HepG2 (cell line): ENCODE results near the gene AKAP7. TPM values are rescaled to one million over a fixed set of nuclear protein-coding genes. Genes with fewer than 3 reads are reported as not detected.

Experiments
- KDM2A ChIP-seq: sonication (generic); formaldehyde crosslinking; IDR thresholded peaks from 2 replicates; pipeline ENCODE4 v1.4.0; 2020; ENCODE audit warnings: low read depth, missing genetic modification reagents, borderline replicate concordance
- KMT2A ChIP-seq: sonication (generic); formaldehyde crosslinking; IDR thresholded peaks from 2 replicates; pipeline ENCODE4 v1.4.0; 2020; ENCODE audit warnings: missing genetic modification reagents
- MAF1 ChIP-seq: sonication (generic); formaldehyde crosslinking; IDR thresholded peaks from 2 replicates; pipeline ENCODE4 v1.5.0; 2020; ENCODE audit warnings: missing genetic modification reagents, borderline replicate concordance
- MZF1 ChIP-seq: sonication (generic); formaldehyde crosslinking; IDR thresholded peaks from 2 replicates; pipeline ENCODE4 v1.8.1; 2023; ENCODE audit warnings: mild to moderate bottlenecking, missing genetic modification reagents, borderline replicate concordance
- NFATC3 ChIP-seq: sonication (generic); formaldehyde crosslinking; IDR thresholded peaks from 2 replicates; pipeline ENCODE4 v1.5.1; 2020; ENCODE audit warnings: mild to moderate bottlenecking, missing genetic modification reagents
- PHF20 ChIP-seq: sonication (generic); formaldehyde crosslinking; IDR thresholded peaks from 2 replicates; pipeline ENCODE4 v1.5.0; 2020; ENCODE audit warnings: mild to moderate bottlenecking, missing genetic modification reagents
- ZFP1 ChIP-seq: IDR thresholded peaks from 2 replicates; pipeline ENCODE4 v1.6.1; 2016
- ZNF10 ChIP-seq: sonication (generic); formaldehyde crosslinking; IDR thresholded peaks from 2 replicates; pipeline ENCODE4 v1.4.0; 2020; ENCODE audit warnings: mild to moderate bottlenecking, low read depth, missing genetic modification reagents, borderline replicate concordance
- ZNF230 ChIP-seq: sonication (generic); formaldehyde crosslinking; IDR thresholded peaks from 2 replicates; pipeline ENCODE4 v1.4.0; 2020; ENCODE audit warnings: mild to moderate bottlenecking, missing genetic modification reagents
- ZNF556 ChIP-seq: sonication (generic); formaldehyde crosslinking; IDR thresholded peaks from 2 replicates; pipeline ENCODE4 v1.4.0; 2020; ENCODE audit warnings: mild to moderate bottlenecking, missing genetic modification reagents, borderline replicate concordance
- ZNF678 ChIP-seq: sonication (generic); formaldehyde crosslinking; IDR thresholded peaks from 2 replicates; pipeline ENCODE4 v1.4.0; 2020; ENCODE audit warnings: mild to moderate bottlenecking, missing genetic modification reagents
- ZNF782 ChIP-seq: sonication (generic); formaldehyde crosslinking; IDR thresholded peaks from 2 replicates; pipeline ENCODE4 v1.4.0; 2020; ENCODE audit warnings: missing genetic modification reagents, mild to moderate bottlenecking, borderline replicate concordance
- polyA plus RNA-seq, 8 experiments: library from polyadenylated mRNA; depleted of rRNA in 3 of 8; stranded (reverse) in 7 of 8; unstranded in 1 of 8; fragments of >200 nt; fragmentation: Illumina TruSeq in 4 of 8; extraction: Trizol in 4 of 8; gene quantifications; 2 replicates each; pipeline versions ENCODE4 v1.2.1 to v1.2.3, GENCODE V29; 2011 to 2016; ENCODE audit warnings: low read depth in 4 of 8, missing spikeins in 1 of 8, mixed read lengths in 1 of 8; ENCODE audit not compliant: insufficient read depth in 1 of 8
- total RNA-seq, 5 experiments: library from RNA; depleted of rRNA; stranded (reverse); fragments of >200 nt; fragmentation: Illumina TruSeq; extraction: Trizol; gene quantifications; 2 replicates each; pipeline ENCODE4 v1.2.3, GENCODE V29; 2016; ENCODE audit warnings: low read depth in 1 of 5
- TF ChIP-seq, protein P1 (sequence below): sonication (generic); formaldehyde crosslinking; IDR thresholded peaks from 2 replicates; pipeline ENCODE4 v1.5.0; 2020; ENCODE audit warnings: mild to moderate bottlenecking, missing genetic modification reagents, moderate library complexity
- TF ChIP-seq, protein P2 (sequence below), 2 experiments: fragments of 450-650 bp in 1 of 2; sonication (generic) in 1 of 2; formaldehyde crosslinking; IDR thresholded peaks; 2 replicates each; pipeline versions ENCODE4 v1.5.0 to v1.8.0; 2020 to 2022; ENCODE audit warnings: mild to moderate bottlenecking in 1 of 2, missing genetic modification reagents in 1 of 2
- TF ChIP-seq, protein P3 (sequence below): sonication (generic); formaldehyde crosslinking; IDR thresholded peaks from 2 replicates; pipeline ENCODE4 v1.4.0; 2020; ENCODE audit warnings: missing genetic modification reagents
- TF ChIP-seq, protein P4 (sequence below): sonication (generic); formaldehyde crosslinking; IDR thresholded peaks from 2 replicates; pipeline ENCODE4 v1.5.0; 2020; ENCODE audit warnings: missing genetic modification reagents
- TF ChIP-seq, protein P5 (sequence below): sonication (generic); formaldehyde crosslinking; IDR thresholded peaks from 2 replicates; pipeline ENCODE4 v1.4.0; 2020; ENCODE audit warnings: missing genetic modification reagents
- TF ChIP-seq, protein P6 (sequence below): IDR thresholded peaks from 2 replicates; pipeline ENCODE4 v1.6.1; 2016; ENCODE audit warnings: mild to moderate bottlenecking, missing biosample characterization, missing genetic modification reagents
- TF ChIP-seq, protein P7 (sequence below): sonication (generic); IDR thresholded peaks from 2 replicates; pipeline ENCODE4 v1.6.1; 2016; ENCODE audit warnings: low read depth, borderline replicate concordance

AKAP7 gene
- total and polyA plus RNA-seq, 2 of the 13 experiments (the other 11 are each of a cell fraction or from before 2014, with no cell fraction given), result 3.6 to 11.7 TPM

DNA sequence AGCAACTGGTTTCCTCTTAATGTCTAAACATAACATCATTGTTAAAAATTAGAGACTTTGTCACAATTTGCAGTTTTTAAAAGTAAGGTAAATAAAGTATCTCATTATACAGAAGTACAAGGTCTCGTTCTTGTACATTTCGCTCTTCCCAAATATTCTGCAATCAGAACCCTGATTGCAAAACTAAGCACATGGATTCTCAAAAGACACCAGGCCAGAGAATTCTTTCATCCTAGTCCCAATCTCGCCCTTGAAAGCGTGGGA lies 355 bp upstream of the AKAP7 start (continued):
- TF ChIP-seq ZNF556 (no peak), ZFP1 (CRISPR knock-in tag) (0 out of 2 replicates have a peak, but pooled peaks have one; percentile 35), ZNF782 (CRISPR knock-in tag) (no peak), ZNF10 (no peak), NFATC3 (CRISPR knock-in tag) (no peak), MZF1 (no peak), ZNF230 (CRISPR knock-in tag) (no peak), KDM2A (CRISPR knock-in tag) (no peak), ZNF678 (CRISPR knock-in tag) (no peak), MAF1 (CRISPR knock-in tag) (no peak), PHF20 (CRISPR knock-in tag) (no peak), KMT2A (CRISPR knock-in tag) (no peak)
- TF ChIP-seq, protein P1, sequence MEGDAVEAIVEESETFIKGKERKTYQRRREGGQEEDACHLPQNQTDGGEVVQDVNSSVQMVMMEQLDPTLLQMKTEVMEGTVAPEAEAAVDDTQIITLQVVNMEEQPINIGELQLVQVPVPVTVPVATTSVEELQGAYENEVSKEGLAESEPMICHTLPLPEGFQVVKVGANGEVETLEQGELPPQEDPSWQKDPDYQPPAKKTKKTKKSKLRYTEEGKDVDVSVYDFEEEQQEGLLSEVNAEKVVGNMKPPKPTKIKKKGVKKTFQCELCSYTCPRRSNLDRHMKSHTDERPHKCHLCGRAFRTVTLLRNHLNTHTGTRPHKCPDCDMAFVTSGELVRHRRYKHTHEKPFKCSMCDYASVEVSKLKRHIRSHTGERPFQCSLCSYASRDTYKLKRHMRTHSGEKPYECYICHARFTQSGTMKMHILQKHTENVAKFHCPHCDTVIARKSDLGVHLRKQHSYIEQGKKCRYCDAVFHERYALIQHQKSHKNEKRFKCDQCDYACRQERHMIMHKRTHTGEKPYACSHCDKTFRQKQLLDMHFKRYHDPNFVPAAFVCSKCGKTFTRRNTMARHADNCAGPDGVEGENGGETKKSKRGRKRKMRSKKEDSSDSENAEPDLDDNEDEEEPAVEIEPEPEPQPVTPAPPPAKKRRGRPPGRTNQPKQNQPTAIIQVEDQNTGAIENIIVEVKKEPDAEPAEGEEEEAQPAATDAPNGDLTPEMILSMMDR (CRISPR knock-in tag), result no peak
- TF ChIP-seq, protein P2, sequence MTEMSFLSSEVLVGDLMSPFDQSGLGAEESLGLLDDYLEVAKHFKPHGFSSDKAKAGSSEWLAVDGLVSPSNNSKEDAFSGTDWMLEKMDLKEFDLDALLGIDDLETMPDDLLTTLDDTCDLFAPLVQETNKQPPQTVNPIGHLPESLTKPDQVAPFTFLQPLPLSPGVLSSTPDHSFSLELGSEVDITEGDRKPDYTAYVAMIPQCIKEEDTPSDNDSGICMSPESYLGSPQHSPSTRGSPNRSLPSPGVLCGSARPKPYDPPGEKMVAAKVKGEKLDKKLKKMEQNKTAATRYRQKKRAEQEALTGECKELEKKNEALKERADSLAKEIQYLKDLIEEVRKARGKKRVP (CRISPR knock-in tag; IDR thresholded peaks at IDR 0.05), result no peak; a peak in 2 of 4 replicates
- TF ChIP-seq, protein P3, sequence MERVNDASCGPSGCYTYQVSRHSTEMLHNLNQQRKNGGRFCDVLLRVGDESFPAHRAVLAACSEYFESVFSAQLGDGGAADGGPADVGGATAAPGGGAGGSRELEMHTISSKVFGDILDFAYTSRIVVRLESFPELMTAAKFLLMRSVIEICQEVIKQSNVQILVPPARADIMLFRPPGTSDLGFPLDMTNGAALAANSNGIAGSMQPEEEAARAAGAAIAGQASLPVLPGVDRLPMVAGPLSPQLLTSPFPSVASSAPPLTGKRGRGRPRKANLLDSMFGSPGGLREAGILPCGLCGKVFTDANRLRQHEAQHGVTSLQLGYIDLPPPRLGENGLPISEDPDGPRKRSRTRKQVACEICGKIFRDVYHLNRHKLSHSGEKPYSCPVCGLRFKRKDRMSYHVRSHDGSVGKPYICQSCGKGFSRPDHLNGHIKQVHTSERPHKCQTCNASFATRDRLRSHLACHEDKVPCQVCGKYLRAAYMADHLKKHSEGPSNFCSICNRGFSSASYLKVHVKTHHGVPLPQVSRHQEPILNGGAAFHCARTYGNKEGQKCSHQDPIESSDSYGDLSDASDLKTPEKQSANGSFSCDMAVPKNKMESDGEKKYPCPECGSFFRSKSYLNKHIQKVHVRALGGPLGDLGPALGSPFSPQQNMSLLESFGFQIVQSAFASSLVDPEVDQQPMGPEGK, result no peak
- TF ChIP-seq, protein P4, sequence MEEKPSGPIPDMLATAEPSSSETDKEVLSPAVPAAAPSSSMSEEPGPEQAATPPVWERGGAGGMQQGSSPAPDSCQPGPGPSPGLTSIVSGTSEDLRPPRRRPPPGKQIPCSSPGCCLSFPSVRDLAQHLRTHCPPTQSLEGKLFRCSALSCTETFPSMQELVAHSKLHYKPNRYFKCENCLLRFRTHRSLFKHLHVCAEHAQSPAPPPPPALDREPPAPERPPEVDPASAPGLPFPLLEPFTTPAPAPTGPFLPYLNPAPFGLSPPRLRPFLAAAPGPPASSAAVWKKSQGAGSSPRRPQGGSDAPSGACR (CRISPR knock-in tag), result 0 out of 2 replicates have a peak, but pooled peaks have one; percentile 28
- TF ChIP-seq, protein P5, sequence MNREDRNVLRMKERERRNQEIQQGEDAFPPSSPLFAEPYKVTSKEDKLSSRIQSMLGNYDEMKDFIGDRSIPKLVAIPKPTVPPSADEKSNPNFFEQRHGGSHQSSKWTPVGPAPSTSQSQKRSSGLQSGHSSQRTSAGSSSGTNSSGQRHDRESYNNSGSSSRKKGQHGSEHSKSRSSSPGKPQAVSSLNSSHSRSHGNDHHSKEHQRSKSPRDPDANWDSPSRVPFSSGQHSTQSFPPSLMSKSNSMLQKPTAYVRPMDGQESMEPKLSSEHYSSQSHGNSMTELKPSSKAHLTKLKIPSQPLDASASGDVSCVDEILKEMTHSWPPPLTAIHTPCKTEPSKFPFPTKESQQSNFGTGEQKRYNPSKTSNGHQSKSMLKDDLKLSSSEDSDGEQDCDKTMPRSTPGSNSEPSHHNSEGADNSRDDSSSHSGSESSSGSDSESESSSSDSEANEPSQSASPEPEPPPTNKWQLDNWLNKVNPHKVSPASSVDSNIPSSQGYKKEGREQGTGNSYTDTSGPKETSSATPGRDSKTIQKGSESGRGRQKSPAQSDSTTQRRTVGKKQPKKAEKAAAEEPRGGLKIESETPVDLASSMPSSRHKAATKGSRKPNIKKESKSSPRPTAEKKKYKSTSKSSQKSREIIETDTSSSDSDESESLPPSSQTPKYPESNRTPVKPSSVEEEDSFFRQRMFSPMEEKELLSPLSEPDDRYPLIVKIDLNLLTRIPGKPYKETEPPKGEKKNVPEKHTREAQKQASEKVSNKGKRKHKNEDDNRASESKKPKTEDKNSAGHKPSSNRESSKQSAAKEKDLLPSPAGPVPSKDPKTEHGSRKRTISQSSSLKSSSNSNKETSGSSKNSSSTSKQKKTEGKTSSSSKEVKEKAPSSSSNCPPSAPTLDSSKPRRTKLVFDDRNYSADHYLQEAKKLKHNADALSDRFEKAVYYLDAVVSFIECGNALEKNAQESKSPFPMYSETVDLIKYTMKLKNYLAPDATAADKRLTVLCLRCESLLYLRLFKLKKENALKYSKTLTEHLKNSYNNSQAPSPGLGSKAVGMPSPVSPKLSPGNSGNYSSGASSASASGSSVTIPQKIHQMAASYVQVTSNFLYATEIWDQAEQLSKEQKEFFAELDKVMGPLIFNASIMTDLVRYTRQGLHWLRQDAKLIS (CRISPR knock-in tag), result 0 out of 2 replicates have a peak, but pooled peaks have one; percentile 16
- TF ChIP-seq, protein P6, sequence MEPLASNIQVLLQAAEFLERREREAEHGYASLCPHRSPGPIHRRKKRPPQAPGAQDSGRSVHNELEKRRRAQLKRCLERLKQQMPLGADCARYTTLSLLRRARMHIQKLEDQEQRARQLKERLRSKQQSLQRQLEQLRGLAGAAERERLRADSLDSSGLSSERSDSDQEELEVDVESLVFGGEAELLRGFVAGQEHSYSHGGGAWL, result no peak
- TF ChIP-seq, protein P7, sequence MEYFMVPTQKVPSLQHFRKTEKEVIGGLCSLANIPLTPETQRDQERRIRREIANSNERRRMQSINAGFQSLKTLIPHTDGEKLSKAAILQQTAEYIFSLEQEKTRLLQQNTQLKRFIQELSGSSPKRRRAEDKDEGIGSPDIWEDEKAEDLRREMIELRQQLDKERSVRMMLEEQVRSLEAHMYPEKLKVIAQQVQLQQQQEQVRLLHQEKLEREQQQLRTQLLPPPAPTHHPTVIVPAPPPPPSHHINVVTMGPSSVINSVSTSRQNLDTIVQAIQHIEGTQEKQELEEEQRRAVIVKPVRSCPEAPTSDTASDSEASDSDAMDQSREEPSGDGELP, result no peak
